Activated CD4-positive, alpha-beta T cell treated with anti-CD3 and anti-CD28 coated beads for 1 hour (primary cell): ENCODE results near the gene NRXN3.

Experiments used
- DNase-seq: peaks from one replicate; pipeline ENCODE4 v3.0.0-alpha.2; 2020

The NRXN3 gene

DNA sequence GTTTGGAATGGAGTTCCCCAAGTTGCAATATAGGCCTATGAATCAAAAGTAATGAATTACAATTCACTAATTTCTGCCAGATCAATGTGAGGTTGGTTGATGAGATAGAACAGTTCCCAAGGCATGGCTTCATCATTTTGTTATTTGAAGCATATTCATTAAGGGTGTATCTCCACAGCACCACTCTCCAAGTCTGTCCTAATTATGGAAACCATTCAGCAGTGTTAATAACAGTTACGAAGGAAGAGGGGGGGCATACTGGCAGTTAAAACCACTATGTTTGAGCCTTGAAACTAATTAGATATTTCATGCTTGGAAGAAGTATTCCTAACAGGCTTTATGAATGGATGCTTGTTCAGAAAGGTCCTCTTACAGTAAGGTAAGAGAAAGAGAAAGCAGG lies 1520.8 kb downstream of the NRXN3 start:
- DNase-seq: no peak

DNA sequence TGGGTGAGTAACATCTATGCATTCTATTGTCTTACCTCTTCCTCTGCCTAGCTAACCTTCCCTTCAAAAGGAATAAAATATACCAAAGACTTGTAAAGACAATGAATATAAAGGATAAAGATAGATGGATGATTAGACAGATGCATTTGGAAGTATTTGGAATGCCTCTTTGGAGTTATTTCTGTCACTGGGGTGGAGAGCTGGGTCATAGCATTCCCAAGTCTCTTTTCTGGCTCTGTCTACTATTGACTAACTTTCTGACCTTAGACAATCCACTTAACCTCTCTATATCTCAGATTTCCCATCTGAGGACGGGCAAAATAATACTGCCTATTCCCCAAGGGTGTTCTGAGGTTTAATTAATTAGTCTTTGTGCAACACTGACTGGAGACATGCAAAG lies 1523.8 kb downstream of the NRXN3 start:
- DNase-seq: no peak

DNA sequence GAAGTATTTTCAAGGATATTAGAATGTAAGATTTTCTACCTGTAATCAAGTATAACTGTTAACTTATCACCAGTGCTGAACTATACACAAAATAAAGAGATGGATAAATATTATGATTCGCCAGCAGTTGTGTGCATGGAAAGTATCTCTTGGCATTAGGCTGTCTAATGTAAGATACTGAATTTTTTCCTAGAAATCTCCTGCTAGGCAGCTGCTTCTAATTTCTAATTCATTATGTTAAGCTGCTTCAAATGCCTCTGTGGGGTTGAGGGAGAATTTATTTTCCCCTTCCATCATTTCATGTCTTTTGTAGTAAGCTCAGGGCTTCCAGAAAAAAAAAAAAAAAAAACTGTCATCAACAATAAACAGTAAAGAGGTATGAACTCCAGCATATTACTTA lies 1525.1 kb downstream of the NRXN3 start:
- DNase-seq: no peak

DNA sequence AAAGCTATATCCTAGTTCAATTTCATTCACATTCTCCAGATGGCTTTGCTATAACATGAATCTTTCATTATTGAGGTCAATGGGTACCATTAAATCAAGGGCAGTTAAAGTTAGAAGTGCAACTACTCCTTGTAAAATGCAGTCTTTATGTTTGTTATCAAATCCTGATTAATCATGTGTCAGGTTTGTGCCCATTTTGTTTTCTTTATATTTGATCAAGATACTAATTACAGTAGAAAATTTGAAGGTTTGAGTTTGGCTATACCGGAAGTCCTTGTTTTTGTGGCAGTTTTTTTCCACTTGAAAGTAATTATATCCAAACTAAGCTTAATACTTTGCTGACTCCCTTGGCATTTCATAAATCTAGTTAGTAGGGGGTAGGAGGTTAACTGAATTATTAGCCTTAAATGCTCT lies 1528.1 kb downstream of the NRXN3 start:
- DNase-seq: no peak

DNA sequence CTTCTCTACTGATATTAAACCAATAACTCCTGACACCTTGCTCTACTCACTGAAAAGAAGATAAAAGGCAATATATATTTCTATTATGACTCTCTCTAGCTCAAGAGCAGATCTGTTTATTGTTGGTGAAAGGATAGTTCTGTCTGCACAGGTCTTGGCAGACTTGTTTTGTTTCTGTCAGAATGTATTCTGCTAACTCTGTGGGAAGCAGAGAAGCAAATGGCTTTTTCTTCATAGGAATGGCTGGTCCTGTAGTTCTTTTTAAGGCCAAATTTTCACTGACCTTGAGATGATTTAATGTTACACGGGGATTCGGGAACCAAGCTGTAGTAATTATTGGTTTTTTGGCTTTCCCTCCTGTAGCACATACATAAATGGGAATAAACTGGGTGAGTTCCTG lies 1529.0 kb downstream of the NRXN3 start:
- DNase-seq: no peak

DNA sequence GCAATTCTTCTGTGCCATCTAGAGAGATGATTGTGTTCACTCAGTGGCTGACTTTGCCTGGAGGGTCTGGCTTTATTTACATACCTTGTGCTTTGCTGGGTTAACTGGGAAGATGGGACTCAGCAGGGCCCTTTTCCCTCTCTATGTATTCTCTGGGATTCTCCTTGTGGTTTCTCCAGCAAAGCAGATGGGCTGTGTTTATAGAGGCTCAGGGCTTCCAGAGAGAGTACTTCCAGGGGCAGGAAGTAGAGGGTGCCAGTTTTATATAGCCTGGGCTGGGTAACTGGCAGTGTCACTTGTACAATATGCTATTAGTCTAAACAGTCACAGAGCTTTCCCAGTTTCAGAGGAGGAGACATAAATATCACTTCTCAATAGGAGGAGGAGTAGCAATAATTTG lies 1531.2 kb downstream of the NRXN3 start:
- DNase-seq: no peak

DNA sequence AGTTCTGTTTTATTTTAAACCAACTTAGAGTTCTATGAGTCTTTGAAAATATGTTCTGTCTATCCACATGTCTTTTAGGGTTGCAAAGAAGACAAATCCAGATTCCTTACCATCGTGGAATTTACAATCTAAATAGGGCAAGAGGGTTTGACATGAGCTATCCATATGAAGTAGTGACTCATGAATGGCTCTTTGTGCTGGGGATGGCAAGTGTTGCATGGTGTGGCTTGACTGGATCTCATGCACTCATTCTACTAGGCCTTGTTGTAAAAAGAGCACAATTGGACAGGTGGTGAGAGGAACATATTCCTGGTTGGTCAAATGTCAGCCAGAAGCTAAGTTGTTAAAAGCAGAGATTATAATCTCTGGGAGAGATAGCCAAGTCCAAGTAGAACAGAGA lies 1532.0 kb downstream of the NRXN3 start:
- no peak for DNase-seq

DNA sequence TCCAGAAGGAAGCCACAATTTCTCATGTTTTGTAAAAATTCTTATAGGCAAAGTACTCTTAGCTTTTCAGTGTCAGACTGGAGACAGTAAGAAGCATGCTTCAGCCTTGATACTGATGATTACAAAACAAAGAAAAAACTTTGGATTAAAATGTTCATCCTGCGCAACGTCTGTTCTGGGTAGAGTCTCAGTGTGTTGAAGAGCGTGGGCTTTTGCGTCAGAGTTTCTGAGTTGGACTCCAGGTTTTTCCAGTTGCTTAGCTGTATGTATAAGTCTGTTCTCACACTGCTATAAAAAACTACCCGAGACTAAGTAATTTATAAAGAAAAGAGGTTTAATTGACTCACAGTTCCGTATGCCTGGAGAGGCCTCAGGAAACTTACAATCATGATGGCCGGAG lies 1533.0 kb downstream of the NRXN3 start:
- no peak for DNase-seq

DNA sequence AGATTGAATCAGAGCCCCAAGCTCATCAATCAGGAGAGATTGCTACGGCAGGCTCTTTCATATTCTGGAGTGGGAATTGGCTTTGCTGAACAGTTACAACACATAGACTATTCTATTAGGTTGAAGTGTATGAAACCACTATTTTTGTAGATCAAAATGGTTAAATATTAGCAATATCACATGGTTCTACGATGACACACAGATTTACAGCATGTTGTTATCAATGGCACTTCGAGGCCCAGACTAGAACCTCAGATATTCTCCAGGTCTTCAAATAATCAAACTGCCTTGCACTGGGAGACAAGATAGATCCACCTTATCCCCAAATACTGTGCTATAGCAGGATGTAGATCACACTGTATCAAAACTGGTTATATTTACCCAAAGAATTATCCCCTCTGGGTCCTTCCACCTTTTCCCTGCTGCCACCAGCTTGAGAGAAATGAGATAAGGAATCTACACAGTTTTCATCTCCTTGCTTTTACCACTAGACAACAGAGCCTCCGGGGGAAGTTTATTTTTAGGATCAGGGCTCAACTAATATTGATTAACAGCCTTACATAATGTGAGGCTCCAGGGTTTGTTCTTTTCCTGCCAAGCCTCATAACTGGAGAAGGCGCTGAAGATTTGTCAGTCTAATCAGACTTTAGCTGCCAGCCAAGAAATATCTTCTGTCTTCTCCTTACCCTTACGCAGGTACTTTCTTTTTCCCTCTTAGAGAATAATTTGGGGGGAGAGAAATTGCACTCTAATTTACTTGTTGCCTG lies 1534.1 kb downstream of the NRXN3 start:
- DNase-seq: no peak

DNA sequence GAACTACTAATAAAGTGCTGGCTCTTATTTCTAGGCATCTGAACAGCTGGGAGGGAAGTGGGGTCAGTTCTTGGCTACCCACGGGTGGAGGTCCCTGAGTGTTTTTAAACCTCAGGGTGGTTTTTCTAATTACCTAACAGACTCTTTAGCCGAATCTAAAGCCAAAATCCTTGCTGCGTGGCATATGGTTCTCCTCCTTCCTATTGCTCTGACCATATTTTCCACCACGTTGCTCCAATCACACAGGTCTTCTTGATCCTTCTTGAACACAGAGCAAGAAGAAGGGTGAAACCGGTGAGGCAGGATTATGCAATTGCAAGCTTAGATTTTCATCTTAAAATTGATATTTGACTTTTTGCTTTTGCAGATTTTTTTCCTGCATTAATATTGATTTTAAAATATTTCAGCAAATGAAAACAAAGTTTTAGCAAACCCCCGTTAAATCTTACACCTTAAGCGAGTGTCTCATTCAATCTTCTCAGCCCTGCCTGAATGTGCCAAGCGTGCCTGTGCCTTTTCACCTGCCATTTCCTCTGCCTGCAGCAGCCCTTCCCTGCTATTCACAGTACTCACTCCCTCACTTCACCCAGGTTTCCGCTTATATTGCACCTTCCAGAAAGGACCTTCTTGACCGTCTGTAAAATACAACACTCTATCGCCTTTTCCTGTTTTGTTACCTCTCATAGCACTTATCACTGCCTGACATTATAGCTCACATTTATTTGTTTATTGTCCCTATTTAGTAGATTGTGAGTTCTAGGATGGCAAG lies 1535.1 kb downstream of the NRXN3 start:
- no peak for DNase-seq

DNA sequence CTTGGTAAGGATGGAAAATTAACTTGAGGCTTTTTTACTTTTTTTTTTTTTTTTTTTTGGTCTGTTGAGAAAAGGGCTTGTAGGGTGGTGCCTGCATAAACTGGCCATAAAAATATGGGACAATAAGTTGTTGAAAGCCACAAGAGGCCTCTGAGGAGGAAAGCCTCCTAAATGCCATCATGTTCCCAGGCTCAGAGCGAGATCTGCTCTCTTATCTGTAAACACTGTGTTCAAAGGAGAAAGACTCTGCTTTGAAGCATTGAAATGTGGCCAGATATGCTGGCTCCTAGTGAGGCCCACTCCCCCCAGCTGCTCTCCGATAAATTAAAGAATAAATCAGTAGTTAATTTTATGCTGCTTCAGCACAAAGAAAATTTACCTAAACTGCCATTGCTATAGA lies 1536.2 kb downstream of the NRXN3 start:
- DNase-seq: no peak

DNA sequence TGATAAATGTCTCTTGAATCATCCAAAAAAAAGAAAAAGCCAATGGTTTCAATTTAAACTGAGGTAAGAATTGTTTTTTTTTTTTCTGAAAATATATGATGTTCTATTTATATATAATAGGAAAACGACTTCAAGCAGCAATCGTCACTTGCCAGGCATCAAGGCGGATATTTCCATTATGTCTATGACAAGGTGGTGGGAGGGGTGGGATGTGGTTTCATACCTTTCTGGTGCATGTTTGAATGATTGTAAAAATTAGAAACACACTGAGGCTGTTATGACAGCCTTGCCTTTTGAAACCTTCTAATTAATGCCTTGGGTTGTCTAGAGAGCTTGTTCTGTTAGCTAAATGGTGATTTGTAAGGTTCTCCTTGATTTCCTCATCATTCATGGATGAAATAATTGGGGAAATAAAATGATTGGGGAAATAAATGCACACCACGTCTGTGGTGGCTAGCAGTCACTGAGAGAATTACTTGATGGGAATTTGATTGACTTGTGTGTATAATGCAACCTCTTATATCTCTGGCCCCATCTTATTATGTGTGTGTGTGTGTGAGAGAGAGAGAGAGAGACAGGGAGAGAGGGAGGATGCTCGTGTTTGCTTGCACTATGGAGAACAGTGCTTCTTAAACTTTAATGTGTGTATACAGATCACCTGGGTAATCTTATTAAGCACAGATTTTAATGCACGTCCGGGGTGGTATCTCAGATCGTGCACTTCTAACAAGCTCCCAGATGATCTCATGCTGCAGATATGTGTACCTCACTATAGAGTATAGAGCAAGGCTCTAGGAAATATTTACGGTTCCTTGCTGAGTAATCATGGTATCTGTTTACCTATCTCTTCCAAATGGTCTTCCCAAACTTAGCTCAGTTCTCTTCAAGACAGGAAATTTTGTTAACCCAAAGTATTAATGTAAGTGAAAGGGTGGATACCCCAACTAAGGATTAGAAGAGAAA lies 1538.5 kb downstream of the NRXN3 start:
- DNase-seq: no peak

DNA sequence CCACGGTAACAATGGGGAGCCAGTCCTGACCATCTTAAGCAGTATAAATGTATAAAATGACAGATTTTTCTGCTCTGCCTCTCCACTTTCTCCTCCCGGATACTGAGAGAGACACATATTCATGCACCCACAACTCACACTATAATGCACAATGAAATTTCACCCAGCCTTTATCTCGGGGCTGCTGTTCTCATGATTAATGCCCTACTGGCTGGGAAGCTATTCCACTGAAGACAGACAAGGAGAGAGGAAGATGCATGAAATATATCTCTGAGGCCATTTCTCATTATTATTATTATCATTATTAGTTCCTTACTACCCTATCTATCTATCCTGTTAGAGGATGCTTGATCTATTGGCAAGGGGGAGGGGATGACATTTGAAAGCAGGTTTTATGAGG lies 1539.4 kb downstream of the NRXN3 start:
- DNase-seq: no peak

DNA sequence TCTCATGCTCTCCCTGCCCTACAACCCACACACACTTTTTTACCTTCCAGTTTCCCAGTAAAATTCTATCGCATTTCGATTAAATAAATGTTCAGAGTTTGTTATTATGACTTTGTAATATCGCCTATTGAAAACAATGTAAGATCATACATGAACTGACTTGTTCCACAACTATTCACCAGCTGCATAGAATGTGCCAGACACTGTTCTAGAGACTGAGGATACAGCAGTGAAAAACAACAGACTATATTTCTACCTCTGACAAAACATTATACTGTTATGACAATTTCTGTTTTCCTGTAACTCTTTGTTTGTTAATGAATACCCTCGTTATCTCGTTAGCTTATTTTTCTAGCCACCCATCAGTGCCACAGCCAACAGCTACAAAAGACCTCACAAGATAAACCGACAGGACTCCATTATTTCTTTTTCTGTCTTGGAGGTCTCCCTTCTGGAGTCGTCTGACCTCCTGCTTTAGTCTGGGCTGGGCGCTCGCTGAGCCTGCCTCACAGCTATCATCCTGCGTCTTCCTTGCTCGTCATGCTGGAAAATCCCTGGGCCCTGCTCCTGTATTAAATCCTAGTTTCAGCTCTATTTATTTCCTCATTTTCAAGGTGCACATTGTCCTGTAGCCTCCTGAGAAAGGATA lies 1542.3 kb downstream of the NRXN3 start:
- no peak for DNase-seq

DNA sequence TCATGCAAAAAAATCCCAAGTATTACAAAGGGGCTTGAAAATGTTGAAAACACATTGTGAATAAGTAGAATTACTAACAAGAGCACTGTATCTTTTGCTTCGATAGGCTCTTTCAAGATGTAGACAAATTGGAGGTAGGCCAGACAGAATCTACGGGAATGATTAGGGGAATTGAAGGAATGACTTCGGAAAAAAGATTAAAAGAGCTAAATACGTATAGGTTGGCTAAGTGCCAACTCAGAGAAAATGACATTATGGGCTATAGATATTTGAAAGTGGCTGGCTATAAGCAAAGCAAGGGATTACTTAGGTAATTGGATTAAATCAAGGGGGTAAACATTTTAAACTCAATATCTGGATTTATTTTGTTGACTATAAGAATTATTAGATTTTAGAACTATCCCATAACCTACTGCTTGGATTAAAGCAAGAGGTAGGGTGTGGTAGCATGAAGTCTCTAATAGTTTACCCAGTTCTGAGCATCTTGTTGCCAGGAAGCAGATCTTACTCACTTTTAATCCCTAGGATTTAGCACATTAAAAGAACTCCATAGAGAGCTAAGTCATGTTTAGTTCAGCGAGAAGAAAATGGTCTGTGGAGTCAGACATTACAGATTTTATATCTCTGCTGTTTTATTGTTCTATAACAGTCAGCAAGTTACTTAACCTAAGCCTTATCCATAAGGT lies 1551.4 kb downstream of the NRXN3 start:
- DNase-seq: no peak

DNA sequence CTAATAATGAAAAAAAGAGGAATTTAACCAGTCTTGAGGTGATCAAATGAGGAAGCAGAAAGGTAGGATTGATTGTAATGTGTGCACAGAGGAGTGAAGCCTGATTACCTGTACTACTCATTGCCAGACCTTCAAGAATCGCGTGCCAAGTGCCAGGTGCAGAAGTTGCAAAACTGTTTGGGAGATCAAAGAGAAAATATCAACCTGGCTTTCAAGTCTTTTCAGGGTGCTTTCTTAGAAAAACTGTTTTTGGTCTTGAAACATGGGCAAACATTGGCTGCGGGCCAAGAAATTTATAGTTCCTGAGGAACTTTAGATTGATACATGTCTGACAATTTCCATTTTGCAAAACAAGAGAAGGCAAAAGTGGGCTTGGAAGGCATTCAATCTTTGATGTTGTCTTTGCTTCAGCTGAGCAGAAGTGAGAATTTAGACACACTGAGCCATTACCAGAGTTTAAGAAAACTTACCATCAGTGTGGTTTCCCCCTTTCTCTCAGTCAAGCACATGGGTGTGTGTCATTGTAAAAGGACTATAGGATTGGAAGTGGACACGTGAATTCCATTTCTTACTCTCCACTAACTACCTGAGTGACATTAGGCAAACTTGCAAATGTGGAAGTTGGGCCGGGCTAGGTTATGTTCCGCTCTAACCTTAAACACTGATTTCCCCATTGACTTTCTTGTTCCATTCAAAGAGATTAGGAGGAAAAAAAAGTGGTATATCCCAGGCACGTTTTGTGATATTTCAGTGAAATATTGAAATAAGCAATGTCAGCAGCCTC lies 1555.0 kb downstream of the NRXN3 start:
- DNase-seq: no peak

DNA sequence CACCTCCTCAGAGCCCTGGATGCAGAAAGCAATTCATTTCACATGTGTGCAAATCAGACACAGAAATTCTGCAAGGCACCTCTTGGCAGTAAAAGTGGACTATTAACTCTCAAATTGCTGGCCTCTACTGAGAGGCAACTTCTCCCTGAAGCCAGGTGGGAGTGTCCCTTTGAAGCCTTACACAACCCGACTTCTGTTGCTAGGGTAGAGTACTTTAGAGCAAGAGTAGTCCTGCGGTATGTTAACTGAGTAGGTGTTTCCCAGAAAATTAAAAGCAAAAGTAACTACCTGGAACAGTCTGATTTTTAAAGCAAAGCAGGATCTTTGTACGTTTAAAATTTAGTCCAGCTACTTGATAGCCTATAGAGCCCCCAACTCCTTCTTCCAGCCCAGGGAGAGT lies 1557.7 kb downstream of the NRXN3 start:
- DNase-seq: no peak

DNA sequence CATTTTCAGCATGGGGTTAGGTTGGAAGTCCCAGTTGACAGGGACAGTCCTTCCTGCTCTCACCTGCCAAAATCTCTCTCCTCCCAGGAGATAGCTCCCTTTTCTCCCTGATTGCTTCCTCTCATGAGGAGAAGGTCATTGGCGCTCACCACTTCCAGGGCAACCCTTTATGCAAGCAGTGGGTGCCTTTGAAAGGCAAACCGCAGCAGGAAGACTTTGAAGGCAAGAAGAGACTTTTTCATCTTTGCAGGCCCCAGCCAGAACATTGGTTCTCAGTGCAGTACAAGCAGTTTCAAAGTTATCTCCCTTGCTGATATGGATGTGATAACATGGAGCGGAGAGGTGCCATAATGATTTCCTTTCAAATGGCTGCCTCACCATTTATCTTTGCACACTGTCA lies 1558.2 kb downstream of the NRXN3 start:
- no peak for DNase-seq

DNA sequence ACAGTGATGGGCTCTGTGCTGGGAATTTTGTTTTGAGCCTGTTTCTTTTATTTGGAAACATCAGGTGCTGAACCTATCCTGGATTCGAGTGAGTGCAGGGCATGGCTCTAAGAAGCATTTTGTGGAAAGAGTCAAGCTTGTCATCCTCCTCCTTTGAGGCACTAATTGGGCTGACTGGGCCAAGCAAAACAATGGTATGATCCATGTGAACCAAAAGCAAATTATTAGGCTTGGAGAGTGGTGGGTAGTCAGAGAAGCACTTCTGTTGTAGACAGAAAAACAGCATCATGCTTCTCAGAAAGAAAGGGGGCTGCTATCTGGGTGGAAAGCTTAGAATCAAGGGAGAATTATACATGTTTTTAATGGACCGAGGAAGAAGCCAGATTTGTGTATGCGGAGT lies 1559.6 kb downstream of the NRXN3 start:
- no peak for DNase-seq

DNA sequence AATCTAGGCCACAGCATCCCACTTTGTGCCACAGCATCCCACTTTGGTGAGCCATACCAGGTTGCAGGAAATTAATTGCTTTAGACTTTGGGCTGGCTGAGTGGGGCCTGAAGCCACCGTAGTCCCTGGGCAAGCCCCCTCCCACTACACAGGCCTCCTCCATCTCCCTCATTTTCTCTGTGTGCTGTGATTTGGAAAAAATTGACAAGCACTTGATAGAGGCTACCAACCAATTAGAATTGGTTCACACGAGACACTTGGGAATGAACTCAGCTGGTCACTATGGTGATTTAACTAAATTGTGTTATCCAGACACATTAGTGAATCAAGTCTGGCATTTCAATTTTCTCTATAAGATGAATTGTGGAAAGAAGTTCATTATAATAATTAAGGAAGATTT lies 1560.0 kb downstream of the NRXN3 start:
- DNase-seq: no peak

DNA sequence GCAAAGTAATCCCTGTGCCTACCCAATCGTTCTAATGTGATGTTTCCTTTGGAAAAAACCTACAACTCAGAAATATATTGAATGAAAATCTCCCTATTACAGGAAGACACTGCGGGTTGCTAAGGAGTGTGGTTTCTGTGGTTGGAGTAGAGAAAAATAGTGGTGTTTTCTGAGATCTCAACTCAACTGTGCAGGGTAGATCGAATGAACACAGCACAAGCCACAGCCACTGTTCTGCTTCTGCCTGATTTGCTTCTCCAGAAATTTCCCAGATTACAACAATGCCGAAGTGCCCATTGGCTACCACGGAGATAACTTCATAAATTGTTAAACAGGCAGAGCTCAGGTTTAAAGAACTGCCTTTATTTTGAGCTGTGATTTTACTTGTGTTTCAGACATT lies 1560.8 kb downstream of the NRXN3 start:
- DNase-seq: no peak
